Measurements from ENCODE around the gene CR2.
"Not testable (repeated sequence)": the region's sequence is repeated elsewhere in the genome, so short reads cannot be mapped to it uniquely, and the experiment has no call there.

GRCh38 chr1:207536263-207536662 is 82.1 kb downstream of the CR2 start:
- TF ChIP-seq CTCF (IDR thresholded peaks at IDR 0.05; ENCODE audit: low read depth, low read length); MAX (IDR thresholded peaks at IDR 0.05; ENCODE audit: low read depth, low read length); POLR2A (IDR thresholded peaks at IDR 0.05; ENCODE audit: extremely low read depth, insufficient read length); MYC (IDR thresholded peaks at IDR 0.05; ENCODE audit: low read depth, low read length): not testable (repeated sequence)

All from NB4 (cell line).